HPDE6-E6E7 (cell line): ENCODE data around the gene CHST13.
"Not testable (repeated sequence)": the region's sequence is repeated elsewhere in the genome, so short reads cannot be mapped to it uniquely, and the experiment has no call there.

Experiments
- DNase-seq: peaks from one replicate; pipeline ENCODE4 v3.0.0; 2011; ENCODE audit warnings: missing footprints; ENCODE audit errors: extremely low spot score

Gene CHST13

GRCh38 chr3:126554560-126555525 lies 30.9 kb downstream of the CHST13 start:
- no peak for DNase-seq

- DNase-seq, result no peak
Measured at GRCh38 chr3:126555795-126556636, 32.1 kb downstream of the CHST13 start.

- DNase-seq, result no peak
Measured at GRCh38 chr3:126556637-126557414, 32.9 kb downstream of the CHST13 start.

GRCh38 chr3:126557415-126557745 lies 33.4 kb downstream of the CHST13 start:
- no peak for DNase-seq

GRCh38 chr3:126557761-126558160 lies 33.8 kb downstream of the CHST13 start:
- no peak for DNase-seq

GRCh38 chr3:126558336-126559071 lies 34.5 kb downstream of the CHST13 start, which contains the start of gene C3orf22:
Gene C3orf22, minus strand, starts transcription at chr3:126558932. Its CDS starts 5,542 bp downstream, at chr3:126553390.
- no peak for DNase-seq

- no peak for DNase-seq
Measured at GRCh38 chr3:126562737-126563276, 38.9 kb downstream of the CHST13 start.

- DNase-seq, result no peak
Measured at GRCh38 chr3:126567696-126568438, 43.9 kb downstream of the CHST13 start.

- no peak for DNase-seq
Measured at GRCh38 chr3:126568776-126569342, 44.9 kb downstream of the CHST13 start.

- DNase-seq, result no peak
Measured at GRCh38 chr3:126569390-126569975, 45.5 kb downstream of the CHST13 start.

- no peak for DNase-seq
Measured at GRCh38 chr3:126570103-126570541, 46.2 kb downstream of the CHST13 start.

- no peak for DNase-seq
Measured at GRCh38 chr3:126571078-126571477, 47.1 kb downstream of the CHST13 start.

- no peak for DNase-seq
Measured at GRCh38 chr3:126573492-126574117, 49.6 kb downstream of the CHST13 start.

- no peak for DNase-seq
Measured at GRCh38 chr3:126577261-126577660, 53.3 kb downstream of the CHST13 start.

GRCh38 chr3:126578702-126579101 lies 54.7 kb downstream of the CHST13 start:
- DNase-seq, result no peak

GRCh38 chr3:126580746-126581145 lies 56.8 kb downstream of the CHST13 start:
- DNase-seq, result no peak

GRCh38 chr3:126581569-126581968 lies 57.6 kb downstream of the CHST13 start:
- no peak for DNase-seq

GRCh38 chr3:126582311-126582710 lies 58.4 kb downstream of the CHST13 start:
- no peak for DNase-seq

- not testable (repeated sequence) for DNase-seq
Measured at GRCh38 chr3:126591515-126591914, 67.6 kb downstream of the CHST13 start.
